ENCODE results near the gene BCDIN3D. TPM values are rescaled to one million over a fixed set of nuclear protein-coding genes. Genes with fewer than 3 reads are reported as not detected.

Gene BCDIN3D
- total RNA-seq, 2 donors from 2014 or later = 3.0 to 8.0 TPM

GRCh38 chr12:49868449-49868848 lies 25.5 kb upstream of the BCDIN3D start:
- no peak for DNase-seq (ENCODE audit: low spot score)
- Histone ChIP-seq H3K4me3 (no peak overlapping the region), H3K4me1 (replicated peaks) (peaks cover 8% of the 10 kb centered on the region), H3K27me3 (replicated peaks; ENCODE audit: insufficient read depth) (no peaks in the 10 kb centered on the region), H3K27ac (peak overlapping the region in 1 of 2 donors; percentile 22), H3K36me3 (no peaks in the 10 kb centered on the region), H3K9me3 (no peaks in the 10 kb centered on the region)
- TF ChIP-seq CTCF (IDR thresholded peaks at IDR 0.05) (no peak), POLR2A (IDR thresholded peaks at IDR 0.05) (no peak), POLR2AphosphoS5 (IDR thresholded peaks at IDR 0.05) (no peak)
- WGBS = 69% methylated on average over 16 of the region's 16 CpGs
- intact Hi-C loops (cut with DNase I) = loop anchor here (5.0 kb wide), 2 partner anchors 99 to 194 kb away; no protein-coding TSS in a partner anchor

- H3K9me3 ChIP-seq = no peaks in the 10 kb centered on the region
- intact Hi-C loops (cut with DNase I) = loop anchor here (5.0 kb wide), 2 partner anchors 100 to 195 kb away; no protein-coding TSS in a partner anchor
- H3K27ac ChIP-seq = peak overlapping the region in 1 of 2 donors; percentile 22
- DNase-seq (ENCODE audit: low spot score) = no peak
- 36% methylated on average over 11 of the region's 11 CpGs for WGBS
- no peaks in the 10 kb centered on the region for H3K27me3 ChIP-seq (replicated peaks; ENCODE audit: insufficient read depth)
- no peak for TF ChIP-seq POLR2A (IDR thresholded peaks at IDR 0.05)
- no peak for TF ChIP-seq POLR2AphosphoS5 (IDR thresholded peaks at IDR 0.05)
- TF ChIP-seq CTCF (IDR thresholded peaks at IDR 0.05) = no peak
- no peak overlapping the region for H3K4me3 ChIP-seq
- peaks cover 8% of the 10 kb centered on the region for H3K4me1 ChIP-seq (replicated peaks)
- H3K36me3 ChIP-seq = no peaks in the 10 kb centered on the region
Measured at GRCh38 chr12:49867570-49868341, 24.9 kb upstream of the BCDIN3D start.

GRCh38 chr12:49866859-49867569 lies 24.1 kb upstream of the BCDIN3D start:
- WGBS = 24% methylated on average over 19 of the region's 19 CpGs
- H3K27me3 ChIP-seq (replicated peaks; ENCODE audit: insufficient read depth) = no peaks in the 10 kb centered on the region
- no peaks in the 10 kb centered on the region for H3K36me3 ChIP-seq
- intact Hi-C loops (cut with DNase I) = loop anchor here (5.0 kb wide), 2 partner anchors 100 to 195 kb away; no protein-coding TSS in a partner anchor
- TF ChIP-seq POLR2AphosphoS5 (IDR thresholded peaks at IDR 0.05) = peak; percentile 64
- no peak for TF ChIP-seq POLR2A (IDR thresholded peaks at IDR 0.05)
- peak; percentile 93 to 96 (median 95) for TF ChIP-seq CTCF (IDR thresholded peaks at IDR 0.05)
- peak; percentile 72 for DNase-seq (ENCODE audit: low spot score)
- no peaks in the 10 kb centered on the region for H3K9me3 ChIP-seq
- peaks cover 8% of the 10 kb centered on the region for H3K4me1 ChIP-seq (replicated peaks)
- no peak overlapping the region for H3K27ac ChIP-seq
- H3K4me3 ChIP-seq = no peak overlapping the region

GRCh38 chr12:49865782-49866135 lies 22.9 kb upstream of the BCDIN3D start:
- WGBS = 80% methylated on average over 8 of the region's 8 CpGs
- intact Hi-C loops (cut with DNase I) = loop anchor here (5.0 kb wide), 2 partner anchors 102 to 197 kb away; no protein-coding TSS in a partner anchor
- no peaks in the 10 kb centered on the region for H3K36me3 ChIP-seq
- TF ChIP-seq POLR2A (IDR thresholded peaks at IDR 0.05) (no peak), POLR2AphosphoS5 (IDR thresholded peaks at IDR 0.05) (no peak), CTCF (IDR thresholded peaks at IDR 0.05) (no peak)
- H3K4me3 ChIP-seq = no peak overlapping the region
- H3K9me3 ChIP-seq = no peaks in the 10 kb centered on the region
- peaks cover 8% of the 10 kb centered on the region for H3K4me1 ChIP-seq (replicated peaks)
- no peaks in the 10 kb centered on the region for H3K27me3 ChIP-seq (replicated peaks; ENCODE audit: insufficient read depth)
- DNase-seq (ENCODE audit: low spot score) = no peak
- no peak overlapping the region for H3K27ac ChIP-seq

Data from prostate gland (tissue), 2 donors.